Right cardiac atrium (tissue), 5 donors: ENCODE measurements around the gene SPATA3. TPM values are rescaled to one million over a fixed set of nuclear protein-coding genes. Genes with fewer than 3 reads are reported as not detected.
"Not testable (repeated sequence)": the region's sequence is repeated elsewhere in the genome, so short reads cannot be mapped to it uniquely, and the experiment has no call there.

Experiments used
- ATAC-seq, 2 donors: fragments of 200-7000 bp; cut with Tn5 transposase; one replicate each; pipeline versions ENCODE4 v1.8.0 to v1.9.1; 2020; ENCODE audit warnings: moderate library complexity in 2 of 2, mild to moderate bottlenecking in 1 of 2
- DNase-seq, 3 donors: peaks; one replicate each; pipeline ENCODE4 v3.0.0-alpha.2; 2020
- H3K27ac ChIP-seq: one replicate; pipeline ENCODE4 v1.5.1; 2013; ENCODE audit warnings: mild to moderate bottlenecking, low read length, control low read depth, moderate library complexity
- H3K27me3 ChIP-seq: one replicate; pipeline ENCODE4 v1.6.1; 2013; ENCODE audit not compliant: control insufficient read depth, insufficient read depth
- H3K4me1 ChIP-seq: one replicate; pipeline ENCODE4 v1.6.1; 2013; ENCODE audit warnings: low read length; ENCODE audit not compliant: control insufficient read depth, insufficient read depth
- H3K4me3 ChIP-seq: one replicate; pipeline ENCODE4 v1.5.1; 2013; ENCODE audit warnings: low read length, control low read depth
- H3K9me3 ChIP-seq: one replicate; pipeline ENCODE4 v1.6.1; 2013; ENCODE audit warnings: low read length; ENCODE audit not compliant: control insufficient read depth
- WGBS: extraction: QIAGEN DNeasy Blood & Tissue Kit; methylation state at CpG from one replicate; pipeline ENCODE4 v1.1.7; 2013; 5-methylcytosine and 5-hydroxymethylcytosine counted together
- intact Hi-C, 4 donors: fragments of 100-400 bp; cut with DNase I; formaldehyde crosslinking; loops; one replicate each; pipeline versions ENCODE4 v1.11.0 to v1.14.0; 2022 to 2023
- polyA plus RNA-seq: library from polyadenylated mRNA; stranded (reverse); fragments of 200-250 nt; gene quantifications from one replicate; pipeline ENCODE4 v1.2.3, GENCODE V29; 2013
- total RNA-seq, 4 donors: library from RNA; stranded (reverse); fragmentation: NEBNext Ultra II Directional; extraction: Animal tissue kit (Norgen Biotek cat#: 25700); gene quantifications; one replicate each; pipeline ENCODE4 v1.2.1, GENCODE V29; 2021
- donor health status: healthy with polysubstance abuse.
- donor health status: DM: no; HTN: yes; CAD: no.
- donor health status: DM: no; HTN: no; CAD: no.
- donor health status: DM: no; HTN: yes; CAD: no; lungs with severe emphysema.
- donor health status: DM: yes; HTN: yes; CAD: no.

SPATA3 gene
- total and polyA plus RNA-seq, 5 donors, result not detected

- ATAC-seq, result no peak
Observed at GRCh38 chr2:230955163-230955737, 40.7 kb upstream of the SPATA3 start.

DNA sequence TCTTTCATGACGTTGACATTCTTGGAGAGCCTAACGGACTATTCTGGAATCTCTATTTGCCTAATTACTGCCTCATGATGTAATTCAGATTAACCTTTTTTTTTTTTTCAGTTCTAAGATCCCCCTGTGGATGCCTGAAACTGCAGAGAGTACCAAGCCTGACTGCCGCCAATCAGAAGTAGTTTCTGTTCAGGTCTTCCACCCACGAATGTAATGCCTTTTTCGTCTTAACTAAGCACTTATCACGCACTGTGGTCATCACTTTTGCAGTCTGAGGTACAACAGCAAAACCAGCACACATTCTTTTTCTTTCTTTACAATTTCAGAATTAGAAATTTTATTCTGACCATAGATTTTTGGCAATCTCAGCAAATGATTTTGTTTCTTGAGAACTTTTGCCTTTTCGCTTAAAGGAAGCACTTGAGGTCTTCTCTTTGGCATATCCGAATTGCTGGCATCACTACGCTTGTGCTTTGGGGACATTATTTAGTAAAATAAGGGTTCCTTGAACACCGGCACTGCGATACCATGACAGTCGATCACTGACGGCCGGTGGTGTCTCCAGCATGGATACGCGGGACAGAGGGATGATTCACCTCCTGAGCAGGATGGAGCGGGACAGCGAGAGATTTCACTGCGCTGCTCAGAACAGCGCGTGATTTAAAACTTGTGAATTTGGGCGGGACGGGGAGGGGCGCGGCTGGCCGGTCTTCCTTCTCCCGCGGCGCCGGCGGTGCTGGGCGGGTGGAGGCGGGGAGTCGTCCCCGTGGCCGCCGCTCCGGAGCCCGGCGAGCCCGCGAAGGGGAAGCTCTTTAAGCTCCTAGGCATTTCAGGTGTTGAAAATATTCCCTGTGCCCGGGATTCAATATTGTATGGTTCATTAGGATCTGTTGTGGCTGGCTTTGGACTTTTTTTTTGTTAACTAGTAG, 38.8 kb upstream of the SPATA3 start:
- intact Hi-C loops, result no loop called here
- Histone ChIP-seq H3K4me1 (no peaks in the 10 kb centered on the region), H3K9me3 (no peaks in the 10 kb centered on the region), H3K27me3 (no peaks in the 10 kb centered on the region), H3K27ac (no peak overlapping the region), H3K4me3 (peak overlapping the region; percentile 48)
- WGBS, result 11% methylated on average over 43 of the region's 43 CpGs
- DNase-seq (peak in 2 of 3 donors; percentile 39 to 76), ATAC-seq (peak; percentile 90 to 94)

More at GRCh38 chr2:230955163-230955737, 40.7 kb upstream of the SPATA3 start:
- Histone ChIP-seq H3K4me1 (no peaks in the 10 kb centered on the region), H3K4me3 (no peak overlapping the region), H3K27ac (no peak overlapping the region), H3K27me3 (no peaks in the 10 kb centered on the region), H3K9me3 (no peaks in the 10 kb centered on the region)
- DNase-seq, result no peak
- WGBS, result 79% methylated on average over 1 of the region's 1 CpG
- intact Hi-C loops, result no loop called here

GRCh38 chr2:230957756-230958391, 38.0 kb upstream of the SPATA3 start:
- intact Hi-C loops, result no loop called here
- peaks cover 2% of the 10 kb centered on the region for H3K27me3 ChIP-seq
- ATAC-seq (no peak), DNase-seq (no peak)
- H3K4me1 ChIP-seq, result no peaks in the 10 kb centered on the region
- H3K9me3 ChIP-seq, result no peaks in the 10 kb centered on the region
- peak overlapping the region; percentile 48 for H3K4me3 ChIP-seq
- no peak overlapping the region for H3K27ac ChIP-seq

- ATAC-seq, result no peak
Observed at GRCh38 chr2:230958820-230959756, 36.8 kb upstream of the SPATA3 start.

DNA sequence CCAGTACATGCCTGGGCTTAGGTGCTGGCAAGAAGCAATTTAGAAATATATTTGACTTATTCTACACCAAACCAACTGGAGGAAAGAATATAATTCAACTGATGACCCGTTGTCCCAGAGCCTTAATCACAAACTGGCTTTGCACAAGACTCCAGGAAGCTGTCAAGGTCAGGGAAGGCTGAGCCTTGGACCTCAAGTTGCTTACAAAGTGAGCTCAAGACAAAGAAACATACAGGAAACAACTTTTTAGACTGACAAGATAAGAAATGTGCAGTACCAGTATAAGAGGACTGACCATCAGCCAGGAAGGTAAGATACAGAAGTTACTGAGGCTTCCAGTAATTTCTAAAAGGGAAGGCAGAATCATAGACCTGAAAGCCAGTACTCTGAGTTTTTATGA, 35.9 kb upstream of the SPATA3 start:
- Histone ChIP-seq H3K27ac (no peak overlapping the region), H3K9me3 (no peaks in the 10 kb centered on the region), H3K27me3 (peaks cover 2% of the 10 kb centered on the region), H3K4me3 (no peak overlapping the region), H3K4me1 (no peaks in the 10 kb centered on the region)
- ATAC-seq (no peak), DNase-seq (no peak)
- intact Hi-C loops, result no loop called here
- WGBS, result 61% methylated on average over 1 of the region's 1 CpG

More at GRCh38 chr2:230958820-230959756, 36.8 kb upstream of the SPATA3 start:
- H3K4me1 ChIP-seq, result no peaks in the 10 kb centered on the region
- no peak for DNase-seq
- no peaks in the 10 kb centered on the region for H3K9me3 ChIP-seq
- no peak overlapping the region for H3K27ac ChIP-seq
- 86% methylated on average over 8 of the region's 8 CpGs for WGBS
- H3K4me3 ChIP-seq, result no peak overlapping the region
- peaks cover 2% of the 10 kb centered on the region for H3K27me3 ChIP-seq
- intact Hi-C loops, result no loop called here

- intact Hi-C loops, result no loop called here
- Histone ChIP-seq H3K4me1 (no peaks in the 10 kb centered on the region), H3K27me3 (peaks cover 2% of the 10 kb centered on the region), H3K4me3 (no peak overlapping the region), H3K27ac (no peak overlapping the region), H3K9me3 (no peaks in the 10 kb centered on the region)
- ATAC-seq (no peak), DNase-seq (no peak)
- 78% methylated on average over 3 of the region's 3 CpGs for WGBS
Observed at GRCh38 chr2:230961091-230961491, 34.8 kb upstream of the SPATA3 start.

- Histone ChIP-seq H3K27me3 (peaks cover 2% of the 10 kb centered on the region), H3K9me3 (no peaks in the 10 kb centered on the region), H3K4me3 (no peak overlapping the region), H3K4me1 (no peaks in the 10 kb centered on the region), H3K27ac (no peak overlapping the region)
- ATAC-seq, result peak in 1 of 2 donors; percentile 24
- peak in 1 of 3 donors; percentile 59 for DNase-seq
- intact Hi-C loops, result no loop called here
- 96% methylated on average over 36 of the region's 36 CpGs for WGBS
Observed at GRCh38 chr2:230964136-230964730, 31.7 kb upstream of the SPATA3 start.

- H3K4me3 ChIP-seq, result no peak overlapping the region
- peaks cover 2% of the 10 kb centered on the region for H3K27me3 ChIP-seq
- intact Hi-C loops, result no loop called here
- DNase-seq (no peak), ATAC-seq (no peak)
- H3K9me3 ChIP-seq, result no peaks in the 10 kb centered on the region
- H3K4me1 ChIP-seq, result no peaks in the 10 kb centered on the region
- WGBS, result 71% methylated on average over 3 of the region's 3 CpGs
- no peak overlapping the region for H3K27ac ChIP-seq
Observed at GRCh38 chr2:230967113-230967512, 28.8 kb upstream of the SPATA3 start.

- 89% methylated on average over 6 of the region's 6 CpGs for WGBS
Observed at GRCh38 chr2:230968314-230968713, 27.6 kb upstream of the SPATA3 start.

More at GRCh38 chr2:230968314-230968713, 27.6 kb upstream of the SPATA3 start:
- DNase-seq, intact Hi-C loops, H3K9me3 ChIP-seq, H3K27me3 ChIP-seq, H3K4me3 ChIP-seq, ATAC-seq, H3K4me1 ChIP-seq, H3K27ac ChIP-seq: not testable (repeated sequence)
